CD1c-positive myeloid dendritic cell (primary cell): ENCODE data around the gene CA5B.
"Not testable (repeated sequence)": the region's sequence is repeated elsewhere in the genome, so short reads cannot be mapped to it uniquely, and the experiment has no call there.

Experiments
- DNase-seq: peaks from one replicate; pipeline ENCODE4 v3.0.0-alpha.2; 2016; ENCODE audit errors: extremely low spot score

Gene CA5B, protein sequence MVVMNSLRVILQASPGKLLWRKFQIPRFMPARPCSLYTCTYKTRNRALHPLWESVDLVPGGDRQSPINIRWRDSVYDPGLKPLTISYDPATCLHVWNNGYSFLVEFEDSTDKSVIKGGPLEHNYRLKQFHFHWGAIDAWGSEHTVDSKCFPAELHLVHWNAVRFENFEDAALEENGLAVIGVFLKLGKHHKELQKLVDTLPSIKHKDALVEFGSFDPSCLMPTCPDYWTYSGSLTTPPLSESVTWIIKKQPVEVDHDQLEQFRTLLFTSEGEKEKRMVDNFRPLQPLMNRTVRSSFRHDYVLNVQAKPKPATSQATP

DNA sequence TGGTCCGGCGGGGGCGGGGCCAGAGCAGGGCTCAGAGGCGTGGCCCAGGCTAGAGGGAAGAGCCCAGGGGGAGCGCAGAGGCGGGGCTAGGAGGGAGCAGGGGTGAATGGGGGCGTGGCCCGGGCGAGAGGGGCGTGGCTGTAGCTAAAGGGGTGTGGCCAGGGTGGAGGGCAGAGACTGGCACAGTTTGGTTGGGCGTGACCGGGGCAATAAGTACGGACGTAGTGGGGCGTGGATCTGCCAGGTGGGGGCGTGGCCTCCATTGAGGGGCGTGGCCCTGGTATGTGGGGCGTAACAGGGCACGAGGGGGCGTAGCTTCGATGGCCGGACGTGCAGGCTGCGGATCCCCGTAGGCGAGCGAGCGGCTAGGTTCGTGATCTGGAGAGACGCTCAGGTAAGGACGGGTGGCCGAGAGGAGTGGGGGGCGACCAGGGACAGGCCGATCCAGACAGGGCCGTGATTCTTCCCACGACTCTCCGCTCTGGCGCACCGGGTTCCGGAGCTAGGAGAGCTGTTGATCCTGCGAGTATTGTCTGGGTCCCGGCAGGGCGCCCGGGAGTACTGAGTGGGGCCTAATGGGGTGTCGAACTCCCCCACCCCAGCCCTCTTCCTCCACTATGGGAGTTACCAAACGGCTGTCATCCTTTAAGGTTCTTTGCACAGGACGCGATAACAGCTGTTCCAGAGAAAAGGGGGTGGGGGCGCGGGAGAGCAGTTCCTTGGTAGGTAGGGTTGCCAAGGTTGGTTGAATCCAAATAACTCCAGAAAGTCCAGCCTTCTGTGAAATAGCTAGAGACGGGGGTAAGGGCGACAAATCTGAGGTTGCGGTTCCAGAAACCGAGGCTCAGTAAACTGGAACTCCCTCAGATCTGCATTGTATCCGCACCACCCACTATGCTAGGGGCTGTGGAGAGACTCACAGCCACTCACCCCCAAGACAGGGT is at the start of gene CA5B:
Gene CA5B, plus strand, starts transcription at position 312 of the 944 bp plus-strand sequence. CDS start 11,754 bp downstream, outside the sequence.
- DNase-seq, result peak; percentile 91

DNA sequence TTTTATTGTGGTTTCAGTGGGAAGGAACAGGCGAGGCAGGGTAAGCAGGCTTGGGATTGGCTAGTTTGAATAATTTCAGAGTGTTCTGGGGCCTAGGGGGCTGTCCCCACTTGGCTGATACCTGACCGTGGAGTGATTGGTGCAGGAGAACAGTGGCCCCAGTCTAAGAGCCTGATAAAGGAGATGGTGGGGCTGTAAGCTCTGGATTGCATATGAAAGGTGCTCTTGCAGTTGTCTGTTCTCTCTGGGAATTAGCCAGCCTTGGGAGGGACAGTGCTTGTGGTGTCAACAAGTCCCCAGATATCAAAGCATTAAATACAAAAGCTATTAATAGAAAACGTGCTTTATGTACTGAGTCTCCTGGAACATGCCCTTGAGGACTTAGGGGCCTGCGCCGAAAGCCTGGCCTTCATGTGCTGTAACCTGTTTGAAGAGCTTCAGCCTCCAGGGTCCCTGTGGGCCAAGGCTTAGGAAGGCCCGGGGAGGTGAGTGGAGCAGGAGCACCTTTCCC is 43.1 kb upstream of the CA5B start:
- no peak for DNase-seq

DNA sequence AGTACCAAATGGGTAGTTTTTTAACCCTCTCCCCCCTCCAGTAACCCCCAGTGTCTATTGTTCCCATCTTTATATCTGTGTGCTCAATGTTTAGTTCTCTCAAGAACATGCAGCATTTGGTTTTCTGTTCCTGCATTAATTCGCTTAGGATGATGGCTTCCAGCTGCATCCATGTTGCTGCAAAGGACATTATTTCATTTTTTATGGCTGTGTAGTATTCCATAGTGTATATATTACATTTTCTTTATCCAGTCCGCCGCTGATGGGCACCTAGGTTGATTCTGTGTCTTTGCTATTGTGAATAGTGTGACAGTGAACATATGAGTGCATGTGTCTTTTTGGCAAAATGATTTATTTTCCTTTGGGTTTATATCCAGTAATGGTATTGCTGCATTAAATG is 41.6 kb upstream of the CA5B start:
- no peak for DNase-seq

DNA sequence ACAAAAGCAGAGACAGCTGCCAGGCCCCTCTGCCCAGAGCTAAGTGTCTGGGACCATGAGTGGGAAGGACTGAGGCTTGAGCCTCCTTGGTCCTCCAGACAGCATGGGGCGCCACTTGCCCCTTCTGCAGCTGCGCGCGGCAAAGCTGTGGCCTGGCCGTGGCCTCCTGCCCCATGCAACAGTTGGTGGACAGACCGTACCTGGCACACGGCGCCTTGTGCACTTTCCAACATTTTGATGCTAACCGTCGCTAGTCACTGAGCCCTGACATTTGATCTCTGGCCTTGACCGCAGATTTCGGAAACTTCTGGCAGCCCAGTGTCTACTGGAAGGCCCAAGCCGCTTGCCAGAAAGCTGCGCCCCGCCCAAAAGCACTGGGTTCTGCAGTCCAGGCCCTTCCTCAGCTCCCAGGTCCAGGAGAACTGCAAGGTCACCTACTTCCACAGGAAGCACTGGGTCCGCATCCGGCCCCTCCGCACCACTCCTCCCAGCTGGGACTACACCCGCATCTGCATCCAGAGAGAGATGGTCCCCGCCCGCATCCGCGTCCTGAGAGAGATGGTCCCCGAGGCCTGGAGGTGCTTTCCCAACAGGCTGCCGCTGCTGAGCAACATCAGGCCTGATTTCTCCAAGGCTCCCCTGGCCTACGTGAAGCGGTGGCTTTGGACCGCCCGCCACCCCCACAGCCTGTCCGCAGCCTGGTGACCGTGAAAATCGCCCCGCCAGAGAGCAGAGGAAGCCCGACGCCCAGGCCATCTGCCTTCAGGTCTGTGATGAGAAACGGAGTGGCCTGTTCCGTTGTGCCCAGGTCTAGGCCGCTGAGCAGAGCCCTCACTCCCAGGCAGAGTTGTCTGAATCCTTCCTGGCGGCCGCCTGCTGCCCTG is 35.3 kb upstream of the CA5B start:
- DNase-seq, result no peak

DNA sequence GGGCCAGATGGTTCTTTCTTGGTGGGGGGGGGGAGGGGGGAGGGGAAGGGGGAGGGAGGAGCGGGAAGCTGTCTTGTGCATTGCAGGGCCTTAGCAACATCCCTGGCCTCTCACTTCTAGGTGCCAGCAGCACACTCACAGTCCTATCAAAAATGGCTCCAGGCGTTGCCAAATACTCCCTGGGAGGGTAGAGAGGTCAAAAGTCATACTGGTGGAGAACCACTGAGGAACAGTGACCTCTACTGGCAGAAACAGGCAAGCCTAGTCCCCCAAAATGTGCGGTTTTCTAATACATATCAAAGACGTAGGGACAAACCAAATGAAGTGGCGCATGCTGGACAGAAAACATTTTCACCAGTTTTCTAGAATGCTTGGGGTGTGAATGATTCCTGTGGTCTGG is 34.3 kb upstream of the CA5B start:
- not testable (repeated sequence) for DNase-seq

DNA sequence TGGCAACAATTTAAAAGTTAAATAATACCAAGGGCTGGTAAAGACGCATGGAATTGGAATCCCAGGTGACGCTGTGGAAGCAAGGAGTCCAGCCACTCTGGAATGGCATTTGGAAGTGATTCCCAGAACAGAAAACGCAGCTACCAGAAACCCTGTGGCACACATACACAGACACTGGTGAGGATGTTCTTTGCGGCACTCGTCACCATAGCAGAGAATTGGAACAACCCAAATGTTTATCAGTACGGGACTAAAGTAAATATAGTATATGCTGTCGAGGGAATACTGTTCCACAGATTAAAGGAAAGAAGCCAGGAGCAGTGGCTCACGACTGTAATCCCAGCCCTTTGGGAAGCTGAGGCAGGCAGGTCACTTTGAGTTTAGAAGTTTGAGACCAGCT is 33.8 kb upstream of the CA5B start:
- not testable (repeated sequence) for DNase-seq

DNA sequence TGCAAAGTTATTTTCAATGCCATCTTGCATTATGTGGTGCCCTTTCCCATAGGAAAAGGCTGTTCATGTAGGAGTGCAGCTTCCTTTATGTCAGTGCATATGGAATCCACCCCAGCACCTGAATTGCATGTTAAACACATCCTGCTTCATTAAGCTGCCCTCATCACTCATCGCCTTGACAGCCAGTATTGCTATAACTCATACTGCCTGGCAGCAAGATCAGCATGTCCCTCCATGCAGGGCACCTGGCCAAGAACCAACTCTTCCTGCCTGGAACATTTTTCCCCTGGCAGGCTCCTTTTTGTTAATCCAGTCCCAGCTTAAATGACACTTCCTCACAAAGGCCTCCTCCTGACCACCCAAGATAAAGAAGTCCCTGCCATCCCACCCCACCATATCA is 23.5 kb upstream of the CA5B start:
- no peak for DNase-seq

DNA sequence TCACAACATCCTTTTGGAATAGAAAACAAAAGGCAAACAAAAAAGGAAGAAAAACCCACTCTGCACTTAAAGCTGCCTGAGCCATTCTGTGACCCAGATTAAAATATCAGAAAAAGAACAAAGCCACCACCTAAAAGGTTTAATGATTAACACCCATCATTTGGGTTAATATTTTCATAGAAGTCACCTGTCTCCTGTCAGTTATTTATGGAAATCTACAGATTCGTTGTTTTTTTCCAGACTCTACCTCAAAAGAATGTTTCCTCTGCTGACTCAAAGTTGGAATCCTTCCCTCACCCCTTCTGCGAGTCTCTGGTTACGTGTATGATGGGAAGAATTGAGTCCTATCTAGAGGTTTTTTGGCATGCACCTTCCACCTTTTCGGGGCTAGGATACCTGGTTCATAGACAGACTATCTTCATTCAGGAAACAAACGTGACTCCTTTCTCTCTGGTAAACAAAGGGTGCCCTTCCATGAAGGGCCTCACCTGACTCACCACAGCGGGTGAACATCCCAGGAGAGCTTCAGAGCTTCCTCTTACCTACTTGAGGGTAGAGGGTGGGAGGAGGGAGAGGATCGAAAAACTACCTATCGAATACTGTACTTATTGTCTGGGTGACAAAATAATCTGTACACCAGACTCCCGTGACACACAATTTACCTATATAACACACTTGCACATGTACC is 19.6 kb upstream of the CA5B start:
- no peak for DNase-seq

DNA sequence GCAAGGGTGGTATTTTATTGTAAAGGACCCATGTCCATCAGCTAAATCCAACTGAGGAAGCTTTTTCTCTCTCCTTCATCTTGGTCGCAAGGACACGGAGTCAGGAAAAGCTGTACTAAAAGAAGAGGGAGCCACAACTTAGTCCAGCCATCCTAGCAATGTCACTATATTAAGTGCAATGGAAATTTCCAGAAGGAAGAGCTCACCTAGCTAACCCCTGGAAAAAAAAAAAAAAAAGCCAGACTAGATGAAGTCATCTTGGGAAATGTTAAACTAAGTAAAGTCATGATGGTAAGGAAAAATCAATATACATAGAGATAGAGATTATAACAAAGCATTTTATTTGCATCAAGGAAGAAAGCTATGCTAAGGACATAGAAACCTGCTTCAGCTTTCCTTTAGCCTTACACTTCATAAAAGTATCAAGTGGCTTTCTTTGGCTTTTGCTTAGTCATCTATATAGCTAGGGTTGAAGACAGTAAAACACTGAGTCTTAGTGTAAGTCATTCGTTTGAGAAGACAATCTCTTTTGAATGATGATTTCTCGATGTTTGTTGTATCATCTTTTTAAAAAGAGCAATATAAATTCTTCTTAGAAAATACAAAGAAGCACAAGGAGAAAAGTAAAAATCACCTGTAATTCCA is 18.6 kb upstream of the CA5B start:
- no peak for DNase-seq

DNA sequence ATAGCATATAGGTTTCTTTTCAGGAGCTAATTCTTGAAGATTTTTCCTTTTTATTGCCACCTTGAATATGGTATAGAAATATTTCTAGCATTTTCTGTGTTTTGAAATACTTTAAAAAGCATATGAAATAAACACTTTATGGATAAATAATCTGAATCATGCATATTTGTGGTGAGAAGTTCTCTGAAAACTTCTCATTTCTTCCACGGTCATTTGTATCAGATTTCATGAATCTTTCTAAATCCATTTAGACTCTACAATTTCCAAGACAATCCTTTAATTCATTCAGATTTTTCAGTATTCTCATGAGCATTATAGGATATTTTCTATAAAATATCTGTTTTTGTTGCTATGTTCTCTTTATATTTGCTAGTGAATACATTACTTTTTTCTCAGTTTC is 16.2 kb upstream of the CA5B start:
- no peak for DNase-seq

DNA sequence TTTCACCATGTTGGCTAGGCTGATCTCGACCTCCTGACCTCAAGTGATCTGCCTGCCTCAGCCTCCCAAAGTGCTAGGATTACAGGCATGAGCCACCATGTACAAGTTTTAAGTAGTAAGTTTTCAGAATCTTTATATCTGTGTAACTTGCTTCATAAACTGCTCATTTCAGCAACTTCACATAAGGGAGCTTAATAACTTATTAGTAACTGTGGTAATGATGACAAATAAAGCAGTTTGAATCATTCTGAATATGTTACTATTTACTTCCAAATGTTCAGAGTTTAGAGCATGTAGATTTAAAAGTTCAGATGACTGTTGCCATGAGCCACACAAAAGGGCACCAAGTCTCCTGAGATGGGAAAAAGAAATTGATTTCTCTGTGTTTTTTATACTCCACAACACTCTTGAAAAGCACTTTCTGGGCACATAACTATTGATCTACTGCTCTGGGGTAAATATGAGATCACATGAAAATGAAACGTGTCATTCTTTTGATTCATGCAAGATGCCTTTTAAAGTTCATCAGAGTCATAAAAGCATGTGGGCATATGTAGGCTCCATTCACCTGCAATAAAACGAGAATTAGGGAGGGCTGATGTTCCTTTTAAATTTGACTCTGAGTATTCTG is 14.1 kb upstream of the CA5B start:
- no peak for DNase-seq

DNA sequence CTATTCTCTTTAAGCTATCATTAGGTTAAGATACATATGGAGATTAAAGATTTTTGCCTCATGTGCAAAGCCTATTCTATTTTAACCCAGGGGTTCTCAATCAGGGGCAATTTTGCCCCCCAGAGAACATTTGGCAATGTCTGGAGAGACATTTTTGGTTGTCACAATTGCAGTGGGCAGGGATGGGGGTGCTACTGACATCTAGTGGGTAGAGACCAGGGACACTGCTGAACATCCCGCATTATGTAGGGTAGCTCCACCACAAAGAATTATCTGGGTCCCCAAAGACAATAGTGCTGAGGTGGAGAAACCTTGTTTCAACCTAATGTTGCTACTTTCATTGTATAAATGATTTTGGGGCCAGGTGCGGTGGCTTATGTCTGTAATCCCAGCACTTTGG is 13.2 kb upstream of the CA5B start:
- DNase-seq, result no peak

DNA sequence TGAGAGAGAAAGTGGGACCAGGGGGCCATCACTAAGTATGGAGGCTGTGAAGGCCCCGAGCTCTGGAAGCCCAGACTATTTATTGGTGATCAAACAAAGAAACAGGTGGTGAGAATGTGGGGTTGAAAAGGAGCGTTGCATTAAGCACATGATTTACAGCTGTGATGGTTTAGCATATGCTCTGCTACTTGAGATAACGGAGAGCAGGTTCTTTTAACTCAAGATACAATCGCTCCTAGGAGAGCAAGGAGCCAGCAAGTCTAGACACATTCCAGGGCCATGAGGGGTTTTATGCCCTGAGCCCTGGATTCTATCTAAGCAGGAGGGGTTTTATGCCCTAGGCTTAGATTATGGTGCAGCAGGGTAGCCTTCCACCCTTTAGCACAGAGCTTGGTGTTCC is 6.7 kb upstream of the CA5B start:
- DNase-seq, result not testable (repeated sequence)

DNA sequence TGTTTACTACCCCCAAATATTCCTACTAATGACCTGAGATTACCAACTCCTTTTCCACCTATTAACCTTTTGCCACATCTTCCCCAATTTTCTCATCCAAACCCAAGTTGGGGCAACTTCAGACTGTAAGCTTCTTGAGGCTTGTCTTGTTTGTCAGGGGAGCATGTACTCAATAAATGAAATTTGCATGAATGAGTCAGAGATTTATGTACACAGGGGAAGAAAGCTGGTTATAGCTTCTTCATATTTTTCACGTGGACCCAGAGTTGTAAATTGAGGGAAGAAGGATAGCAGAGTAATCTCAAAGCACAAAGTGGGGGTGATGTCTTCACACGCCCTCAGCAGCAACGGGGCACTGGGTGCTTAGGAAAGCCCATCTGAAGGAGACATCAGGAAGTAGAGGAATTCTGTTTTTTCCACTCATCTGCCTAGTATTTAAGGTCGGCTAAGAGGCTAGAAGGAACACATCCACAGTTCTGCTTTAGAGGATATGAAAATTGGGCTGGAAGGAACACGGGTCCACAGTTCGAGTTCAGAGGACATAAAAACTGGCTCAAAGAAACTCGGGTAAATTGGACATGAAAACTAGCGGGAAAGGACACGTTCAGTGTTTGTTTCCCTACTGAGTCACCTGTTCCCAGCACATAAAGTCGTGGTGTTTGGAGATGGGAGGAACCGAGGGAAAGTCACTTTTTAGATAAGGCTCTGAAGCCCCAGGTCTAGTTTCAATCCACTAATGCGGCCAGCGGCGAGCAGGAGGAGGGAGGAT is 696 bp upstream of the CA5B start:
- DNase-seq, result peak; percentile 24

DNA sequence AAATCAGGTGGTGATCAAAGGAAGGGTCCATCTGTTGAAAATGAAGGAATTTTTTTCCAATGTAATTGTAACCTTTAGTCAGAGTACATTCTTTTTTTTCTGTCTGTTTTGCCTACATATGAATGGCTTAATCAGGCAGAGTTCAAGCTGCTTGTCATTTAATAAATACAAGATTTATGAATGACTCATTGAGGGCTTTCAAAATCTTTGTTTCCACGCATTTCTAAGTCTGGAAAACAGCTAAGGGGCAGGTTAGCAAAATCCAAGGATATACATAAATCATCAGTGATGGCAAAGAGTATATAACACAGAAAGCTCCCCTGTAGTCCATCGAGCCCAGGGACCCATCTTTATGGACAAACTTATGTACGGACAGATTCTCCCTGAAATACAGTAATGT is 1.8 kb downstream of the CA5B start:
- DNase-seq, result no peak

DNA sequence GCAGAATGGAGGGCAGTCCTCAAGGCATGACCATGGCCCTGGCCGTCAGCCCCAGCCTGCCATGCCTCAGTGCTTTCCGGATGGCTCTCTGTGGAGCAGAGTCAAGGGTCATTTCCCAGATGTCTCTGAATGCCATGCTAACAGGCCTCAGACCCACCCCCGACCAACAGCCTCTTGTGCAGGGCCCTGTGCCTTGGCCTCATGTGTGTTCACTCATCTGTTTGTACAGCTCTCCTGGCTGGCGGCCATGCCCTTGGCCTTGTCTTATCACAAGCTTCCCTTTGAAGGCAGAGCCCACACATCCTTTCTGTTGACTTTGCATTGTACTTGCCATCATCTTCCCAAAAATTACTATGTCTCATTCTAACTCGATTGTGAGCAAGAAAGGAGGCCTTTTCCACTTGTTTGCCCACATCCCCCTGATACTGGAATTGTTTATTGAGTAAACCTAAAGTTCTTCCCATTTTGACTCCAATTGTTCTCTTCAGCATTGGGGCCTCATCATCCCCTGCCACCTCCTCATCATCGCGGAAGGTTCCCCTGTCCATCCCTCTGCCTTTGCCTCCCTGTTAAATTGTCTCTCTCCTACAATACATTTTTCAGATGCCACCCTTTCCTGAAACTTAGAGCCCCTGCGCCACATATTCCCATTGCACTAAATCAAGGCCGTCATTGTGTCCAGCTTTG is 6.3 kb downstream of the CA5B start:
- DNase-seq, result no peak

DNA sequence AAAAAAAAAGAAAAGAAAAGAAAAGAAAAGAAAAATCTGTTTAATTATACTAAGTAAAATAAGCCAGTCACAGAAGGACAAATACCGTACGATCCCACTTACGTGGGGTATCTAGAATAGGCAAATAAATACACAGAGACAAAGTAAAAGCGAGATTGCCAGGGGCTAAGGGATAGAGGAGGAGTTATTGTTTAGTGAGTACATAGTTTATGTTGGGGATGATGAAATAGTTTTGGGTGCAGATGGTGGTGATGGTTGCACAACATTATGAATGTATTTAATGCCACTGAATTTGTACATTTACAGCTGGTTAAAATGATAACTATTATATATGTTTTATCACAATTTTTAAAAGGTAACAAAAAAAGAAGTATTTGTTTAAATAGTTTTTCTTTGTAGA is 7.1 kb downstream of the CA5B start:
- no peak for DNase-seq

DNA sequence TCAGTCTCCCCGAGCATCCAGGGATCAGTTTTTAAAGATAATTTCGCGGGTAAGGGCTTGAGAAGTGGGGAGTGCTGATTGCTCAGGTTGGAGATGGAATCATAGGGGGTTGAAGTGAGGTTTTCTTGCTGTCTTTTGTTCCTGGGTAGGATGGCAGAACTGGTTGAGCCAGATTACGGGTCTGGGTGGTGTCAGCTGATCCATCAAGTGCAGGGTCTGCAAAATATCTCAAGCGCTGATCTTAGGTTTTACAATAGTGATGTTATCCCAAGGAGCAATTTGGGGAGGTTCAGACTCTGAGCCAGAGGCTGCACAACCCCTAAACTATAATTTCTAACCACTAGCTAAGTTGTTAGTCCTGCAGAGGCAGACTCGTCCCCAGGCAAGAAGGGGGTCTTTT is 8.6 kb downstream of the CA5B start:
- not testable (repeated sequence) for DNase-seq
